Psoas muscle (tissue), 8 donors: ENCODE data around the gene HMGN2. TPM values are rescaled to one million over a fixed set of nuclear protein-coding genes. Genes with fewer than 3 reads are reported as not detected.
A peak's percentile ranks its signal among the peaks of the same experiment; 100 is the strongest.

ENCODE experiments used
- ATAC-seq, 4 donors: fragments of 200-7000 bp; cut with Tn5 transposase; one replicate each; pipeline ENCODE4 v1.9.1; 2020; ENCODE audit warnings: moderate library complexity in 3 of 4, mild to moderate bottlenecking in 2 of 4
- DNase-seq, 2 donors: peaks; one replicate each; pipeline ENCODE4 v3.0.0-alpha.2; 2020
- H3K27ac ChIP-seq: fragments of 200-600 bp; one replicate; pipeline ENCODE4 v1.8.0; 2022
- H3K27me3 ChIP-seq, 3 donors: fragments of 200-600 bp in 1 of 3; one replicate each; pipeline versions ENCODE4 v1.6.1 to v1.8.0; 2013 to 2022; ENCODE audit warnings: low read length in 2 of 3, mild to moderate bottlenecking in 2 of 3, moderate library complexity in 1 of 3; ENCODE audit not compliant: insufficient read depth in 3 of 3
- H3K36me3 ChIP-seq, 2 donors: fragments of 200-600 bp in 1 of 2; one replicate each; pipeline versions ENCODE4 v1.6.1 to v1.8.0; 2013 to 2022; ENCODE audit warnings: low read depth in 1 of 2, mild to moderate bottlenecking in 1 of 2, moderate library complexity in 1 of 2; ENCODE audit not compliant: insufficient read depth in 1 of 2
- H3K4me1 ChIP-seq: fragments of 200-600 bp; one replicate; pipeline ENCODE4 v1.8.0; 2022
- H3K4me3 ChIP-seq: fragments of 200-600 bp; one replicate; pipeline ENCODE4 v1.8.0; 2022; ENCODE audit warnings: mild to moderate bottlenecking
- H3K9me3 ChIP-seq: fragments of 200-600 bp; one replicate; pipeline ENCODE4 v1.8.0; 2022
- CTCF ChIP-seq: fragments of 200-600 bp; IDR thresholded peaks from one replicate; pipeline ENCODE4 v1.8.0; 2022; ENCODE audit warnings: antibody characterized with exemption
- WGBS, 3 donors: extraction: QIAGEN DNeasy Blood & Tissue Kit; methylation state at CpG; one replicate each; pipeline versions ENCODE4 v1.1.6 to v1.1.7; 2013; 5-methylcytosine and 5-hydroxymethylcytosine counted together
- intact Hi-C, 2 donors: fragments of 100-400 bp; cut with DNase I; formaldehyde crosslinking; loops; one replicate each; pipeline versions ENCODE4 v1.11.0 to v1.14.2; 2022
- polyA plus RNA-seq, 3 donors: library from polyadenylated mRNA; stranded (reverse); fragments of 200-250 nt; gene quantifications; one replicate each; pipeline ENCODE4 v1.2.3, GENCODE V29; 2013
- total RNA-seq, 4 donors: library from RNA; stranded (reverse); fragmentation: NEBNext Ultra II Directional in 2 of 4; extraction: Animal tissue kit (Norgen Biotek cat#: 25700) in 2 of 4; gene quantifications; one replicate each; pipeline versions ENCODE4 v1.2.1 to v1.2.4, GENCODE V29; 2021 to 2023
- donor health status: healthy with polysubstance abuse.
- donor health status: DM: no; HTN: no; CAD: no; lungs with moderate emphysema.
- donor health status: Bipolar disorder and iron deficiency.
- donor health status: healthy.
- donor health status: DM: yes; HTN: yes; CAD: no.
- donor health status: DM: no; HTN: no; CAD: no.
- donor health status: DM: no; HTN: no; CAD: no.
- donor health status: DM: yes; HTN: yes; CAD: no.

HMGN2 gene
- total and polyA plus RNA-seq, 7 donors: 95.4 to 157 (median 128) TPM

DNA sequence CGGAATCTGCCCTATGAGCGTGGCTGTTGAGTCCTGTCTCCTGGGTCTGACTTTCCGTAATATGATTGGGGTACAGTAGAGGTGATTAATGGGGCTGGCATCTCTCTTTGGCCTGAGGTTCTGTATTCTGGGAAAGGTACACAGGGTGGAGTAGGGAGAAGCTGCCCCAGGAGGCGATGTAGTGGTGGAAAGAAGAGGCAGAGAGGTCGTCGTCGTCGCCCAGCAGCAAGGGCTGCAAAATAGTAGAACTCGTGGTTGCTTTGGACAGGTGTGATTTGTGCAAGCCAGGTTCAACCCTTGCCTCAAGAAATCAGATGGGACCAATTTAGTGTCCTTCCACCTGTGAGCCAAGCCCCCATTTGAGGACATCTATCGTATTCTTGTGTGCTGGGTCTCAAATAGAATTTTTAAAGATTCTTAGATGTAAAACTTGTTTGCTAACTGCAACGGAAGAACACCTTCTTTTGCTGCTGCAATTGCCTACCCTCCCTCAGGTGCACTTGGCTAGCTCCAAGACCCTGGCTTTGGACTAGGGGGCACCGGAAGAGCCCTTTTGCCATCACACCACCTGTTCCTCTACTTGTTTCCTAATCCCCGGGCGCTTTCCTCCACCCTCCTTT is 1.3 kb upstream of the HMGN2 start:
- Histone ChIP-seq H3K27ac (peak overlapping the region; percentile 99), H3K27me3 (no peaks in the 10 kb centered on the region), H3K4me1 (peaks cover 26% of the 10 kb centered on the region), H3K9me3 (no peaks in the 10 kb centered on the region), H3K4me3 (peak overlapping the region; percentile 97), H3K36me3 (peaks cover 0 to 53% of the 10 kb centered on the region in 2 donors)
- intact Hi-C loops: loop anchor here in 1 of 2 donors (5.0 kb wide), 1 partner anchor 39 kb away; the partner anchor contains the start of gene DHDDS
- no peak for ATAC-seq
- no peak for TF ChIP-seq CTCF
- DNase-seq: no peak
- WGBS, 3 donors: 21 to 30% (median 28%) methylated on average over 14 of the region's 14 CpGs

DNA sequence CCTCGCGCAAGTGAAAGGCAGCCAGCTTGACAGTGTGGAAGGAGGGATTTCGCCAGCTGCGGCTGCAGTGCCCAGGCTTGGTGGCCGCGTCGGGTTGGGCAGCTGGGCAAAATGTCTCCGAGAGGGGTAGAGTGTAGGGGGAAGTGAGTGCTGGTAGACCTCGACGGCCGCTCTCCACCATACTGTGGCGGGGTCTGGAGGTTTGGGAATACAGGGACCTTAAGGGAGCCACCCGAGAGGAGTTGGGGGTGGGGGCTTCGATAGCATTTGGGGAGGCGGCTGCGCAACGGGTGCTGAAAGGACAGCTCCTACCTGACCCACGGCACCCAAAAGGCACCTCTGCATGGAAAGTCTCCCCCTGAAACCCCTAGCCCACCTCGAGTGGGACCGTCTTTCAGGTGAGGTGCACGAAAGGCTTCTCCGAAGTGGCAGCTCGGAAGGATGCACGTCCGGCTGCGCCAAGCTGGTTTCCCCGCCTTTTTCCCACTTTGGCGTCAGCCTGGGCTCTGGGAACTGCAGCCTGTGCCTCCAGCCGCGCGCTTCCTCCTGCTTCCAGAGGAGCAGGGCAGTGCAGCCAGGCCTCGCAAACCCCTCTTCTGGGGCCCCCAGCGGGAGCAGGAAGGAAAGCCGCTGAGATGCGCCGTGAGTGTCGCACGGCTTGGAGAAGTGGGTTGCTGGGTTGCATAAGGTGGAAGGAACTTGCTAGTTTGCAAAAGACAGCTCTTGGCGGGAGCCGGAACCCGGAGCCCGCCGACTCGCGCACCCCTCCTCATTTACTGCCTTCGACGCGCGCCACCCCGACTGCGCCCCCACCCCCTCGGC is 531 bp upstream of the HMGN2 start:
- TF ChIP-seq CTCF: no peak
- peak overlapping the region; percentile 97 for H3K4me3 ChIP-seq
- peaks cover 0 to 53% of the 10 kb centered on the region in 2 donors for H3K36me3 ChIP-seq
- H3K4me1 ChIP-seq: peaks cover 26% of the 10 kb centered on the region
- DNase-seq: peak; percentile 71 to 83
- ATAC-seq: peak; percentile 12 to 39 (median 26)
- WGBS, 3 donors: 1% methylated on average over 51 to 52 of the region's 52 CpGs
- no peaks in the 10 kb centered on the region for H3K9me3 ChIP-seq
- no peaks in the 10 kb centered on the region for H3K27me3 ChIP-seq
- peak overlapping the region; percentile 99 for H3K27ac ChIP-seq
- intact Hi-C loops: loop anchor here (2.0 to 5.0 kb wide), 2 partner anchors 39 kb away; partner anchors contain the start of gene DHDDS (in 2 of the 2)

GRCh38 chr1:26472901-26473845 is 933 bp downstream of the HMGN2 start:
- Histone ChIP-seq H3K4me1 (peaks cover 26% of the 10 kb centered on the region), H3K36me3 (peaks cover 0 to 55% of the 10 kb centered on the region in 2 donors), H3K27me3 (no peaks in the 10 kb centered on the region), H3K9me3 (no peaks in the 10 kb centered on the region), H3K4me3 (peak overlapping the region; percentile 97), H3K27ac (peak overlapping the region; percentile 99)
- WGBS, 3 donors: 3 to 7% (median 5%) methylated on average over 40 to 70 of the region's 71 CpGs
- no peak for TF ChIP-seq CTCF
- DNase-seq: peak; percentile 97 to 99
- ATAC-seq: peak; percentile 88 to 94 (median 92)
- intact Hi-C loops: loop anchor here (2.0 to 5.0 kb wide), 2 partner anchors 40 to 41 kb away; partner anchors contain the start of gene DHDDS (in 2 of the 2)

GRCh38 chr1:26474818-26475217 is 2.6 kb downstream of the HMGN2 start:
- H3K36me3 ChIP-seq: peaks cover 0 to 56% of the 10 kb centered on the region in 2 donors
- no peaks in the 10 kb centered on the region for H3K27me3 ChIP-seq
- H3K9me3 ChIP-seq: no peaks in the 10 kb centered on the region
- no peak overlapping the region for H3K27ac ChIP-seq
- ATAC-seq (no peak), DNase-seq (no peak)
- intact Hi-C loops: loop anchor here in 1 of 2 donors (5.0 kb wide), 1 partner anchor 43 kb away; the partner anchor contains the start of gene DHDDS
- 94 to 97% (median 96%) methylated on average over 1 of the region's 1 CpG for WGBS, 3 donors
- H3K4me3 ChIP-seq: no peak overlapping the region
- no peak for TF ChIP-seq CTCF
- H3K4me1 ChIP-seq: peaks cover 26% of the 10 kb centered on the region
